IMR-90 (cell line): Measurements from ENCODE around the gene TMEM61. TPM values are rescaled to one million over a fixed set of nuclear protein-coding genes. Genes with fewer than 3 reads are reported as not detected.

Experiments used
- ATAC-seq: fragments of 200-7000 bp; cut with Tn5 transposase; 2 replicates; pipeline ENCODE4 v1.9.1; 2020; ENCODE audit warnings: low read depth, mild to moderate bottlenecking, moderate library complexity
- BruUV-seq: library from RNA; stranded (reverse); fragments of 400-500 nt; replicated peaks from 2 replicates; lab custom pipeline; 2021; lab: Mats Ljungman, UMichigan
- CTCF ChIA-PET: fragments of 300-600 bp; formaldehyde crosslinking; extraction: SDS; loops from one replicate; lab custom pipeline; 2021; ENCODE audit warnings: antibody characterized with exemption; lab: Yijun Ruan, JAX
- POLR2A ChIA-PET: fragments of 300-600 bp; sonication (Branson Sonifier 250); formaldehyde crosslinking; loops from one replicate; lab custom pipeline; 2022; ENCODE audit warnings: antibody characterized with exemption; ENCODE audit not compliant: unreplicated experiment; lab: Charles Lee
- DNase-seq: peaks from one replicate; pipeline ENCODE4 v3.0.0; 2013
- H2AFZ ChIP-seq: replicated peaks from 2 replicates; pipeline ENCODE3; 2013; ENCODE audit warnings: low read length, mild to moderate bottlenecking; ENCODE audit not compliant: poor library complexity
- H2AK5ac ChIP-seq: 2 replicates; pipeline ENCODE4 v1.6.1; 2013; ENCODE audit warnings: low read depth, low read length, inconsistent platforms
- H2AK9ac ChIP-seq: replicated peaks from 2 replicates; pipeline ENCODE3; 2013; ENCODE audit warnings: mild to moderate bottlenecking, low read depth, low read length, moderate library complexity; ENCODE audit not compliant: poor library complexity
- H2BK120ac ChIP-seq: 2 replicates; pipeline ENCODE4 v1.6.1; 2013; ENCODE audit warnings: low read depth, low read length, inconsistent platforms
- H2BK15ac ChIP-seq: 3 replicates; pipeline ENCODE4 v1.6.1; 2013; ENCODE audit warnings: low read depth, low read length, inconsistent platforms
- H2BK20ac ChIP-seq: 2 replicates; pipeline ENCODE4 v1.6.1; 2013; ENCODE audit warnings: low read depth, mild to moderate bottlenecking, inconsistent platforms, low read length, moderate library complexity
- H2BK5ac ChIP-seq: 2 replicates; pipeline ENCODE4 v1.6.1; 2013; ENCODE audit warnings: mild to moderate bottlenecking, low read depth, low read length, inconsistent platforms; ENCODE audit not compliant: poor library complexity, severe bottlenecking
- H3K14ac ChIP-seq: replicated peaks from 2 replicates; pipeline ENCODE4 v1.6.1; 2013; ENCODE audit warnings: low read depth, low read length, inconsistent platforms
- H3K18ac ChIP-seq: 2 replicates; pipeline ENCODE4 v1.6.1; 2013; ENCODE audit warnings: low read depth, low read length, control low read depth
- H3K23ac ChIP-seq: 2 replicates; pipeline ENCODE4 v1.6.1; 2013; ENCODE audit warnings: low read depth, low read length, inconsistent platforms
- H3K27ac ChIP-seq: 2 replicates; pipeline ENCODE4 v1.5.1; 2013; ENCODE audit warnings: mild to moderate bottlenecking, control low read depth, low read length; ENCODE audit not compliant: insufficient read depth
- H3K27me3 ChIP-seq: 2 replicates; pipeline ENCODE4 v1.6.1; 2013; ENCODE audit warnings: low read length; ENCODE audit not compliant: control insufficient read depth, insufficient read depth
- H3K36me3 ChIP-seq: 2 replicates; pipeline ENCODE4 v1.6.1; 2013; ENCODE audit warnings: low read length, mixed read lengths; ENCODE audit not compliant: control insufficient read depth, insufficient read depth
- H3K4ac ChIP-seq: 2 replicates; pipeline ENCODE4 v1.6.1; 2013; ENCODE audit warnings: low read depth, low read length, inconsistent platforms
- H3K4me1 ChIP-seq: 2 replicates; pipeline ENCODE4 v1.6.1; 2013; ENCODE audit warnings: low read length, mixed read lengths; ENCODE audit not compliant: control insufficient read depth, insufficient read depth
- H3K4me2 ChIP-seq: 2 replicates; pipeline ENCODE4 v1.6.1; 2013; ENCODE audit warnings: low read depth, mild to moderate bottlenecking, control low read depth, low read length, moderate library complexity
- H3K4me3 ChIP-seq: 2 replicates; pipeline ENCODE4 v1.5.1; 2013; ENCODE audit warnings: low read depth, mild to moderate bottlenecking, control low read depth, low read length, moderate library complexity; ENCODE audit not compliant: insufficient read depth
- H3K56ac ChIP-seq: 2 replicates; pipeline ENCODE4 v1.6.1; 2013; ENCODE audit warnings: low read length, inconsistent platforms; ENCODE audit not compliant: insufficient read depth; ENCODE audit errors: extremely low read depth
- H3K79me1 ChIP-seq, 2 experiments: 2 replicates each; pipeline ENCODE4 v1.6.1; 2013; ENCODE audit warnings: low read length in 2 of 2, inconsistent platforms in 1 of 2, low read depth in 1 of 2
- H3K9ac ChIP-seq: 2 replicates; pipeline ENCODE4 v1.6.1; 2013; ENCODE audit warnings: low read depth, low read length, control low read depth
- H3K9me1 ChIP-seq: 2 replicates; pipeline ENCODE4 v1.6.1; 2013; ENCODE audit warnings: low read length, inconsistent platforms; ENCODE audit not compliant: insufficient read depth
- H3K9me3 ChIP-seq: 2 replicates; pipeline ENCODE4 v1.6.1; 2013; ENCODE audit warnings: low read length; ENCODE audit not compliant: control insufficient read depth, insufficient read depth
- H4K20me1 ChIP-seq: 2 replicates; pipeline ENCODE4 v1.6.1; 2013; ENCODE audit warnings: low read length, inconsistent platforms; ENCODE audit not compliant: insufficient read depth
- H4K5ac ChIP-seq: 2 replicates; pipeline ENCODE4 v1.6.1; 2013; ENCODE audit warnings: mild to moderate bottlenecking, low read depth, low read length, control low read depth
- H4K8ac ChIP-seq, 2 experiments: 2 replicates each; pipeline ENCODE4 v1.6.1; 2013; ENCODE audit warnings: low read depth in 2 of 2, low read length in 2 of 2, control low read depth in 1 of 2, inconsistent platforms in 1 of 2
- H4K91ac ChIP-seq: 2 replicates; pipeline ENCODE4 v1.6.1; 2013; ENCODE audit warnings: low read depth, low read length, inconsistent platforms; ENCODE audit not compliant: insufficient read depth
- BHLHE40 ChIP-seq: fragments of 150-350 bp; IDR thresholded peaks from 2 replicates; pipeline ENCODE4 v1.6.1; 2016; ENCODE audit warnings: mild to moderate bottlenecking, low read depth, low read length
- CEBPB ChIP-seq: IDR thresholded peaks from 2 replicates; pipeline ENCODE4 v1.6.1; 2012; ENCODE audit warnings: low read depth, low read length, improper control_type of control experiment
- CHD1 ChIP-seq: IDR thresholded peaks from 2 replicates; pipeline ENCODE4 v1.6.1; 2012; ENCODE audit warnings: low read depth, low read length, improper control_type of control experiment
- CTCF ChIP-seq: conservative IDR thresholded peaks from 2 replicates; pipeline ENCODE4 v1.5.1; 2012; ENCODE audit warnings: mild to moderate bottlenecking, low read depth, low read length, improper control_type of control experiment
- ELK1 ChIP-seq: fragments of 150-350 bp; IDR thresholded peaks from 2 replicates; pipeline ENCODE4 v1.6.1; 2016; ENCODE audit warnings: low read depth, mild to moderate bottlenecking, low read length, moderate library complexity, borderline replicate concordance
- FOS ChIP-seq: fragments of 150-350 bp; IDR thresholded peaks from 2 replicates; pipeline ENCODE4 v1.6.1; 2016; ENCODE audit warnings: low read depth, low read length
- MAFK ChIP-seq: IDR thresholded peaks from 2 replicates; pipeline ENCODE4 v1.6.1; 2012; ENCODE audit warnings: low read depth, low read length, improper control_type of control experiment
- MAZ ChIP-seq: IDR thresholded peaks from 2 replicates; pipeline ENCODE4 v1.6.1; 2012; ENCODE audit warnings: low read depth, mild to moderate bottlenecking, low read length, improper control_type of control experiment, moderate library complexity, borderline replicate concordance
- MXI1 ChIP-seq: IDR thresholded peaks from 2 replicates; pipeline ENCODE4 v1.6.1; 2012; ENCODE audit warnings: low read depth, mild to moderate bottlenecking, low read length, moderate library complexity, borderline replicate concordance
- NFE2L2 ChIP-seq: fragments of 150-350 bp; IDR thresholded peaks from 2 replicates; pipeline ENCODE4 v1.6.1; 2016; ENCODE audit warnings: low read depth, mild to moderate bottlenecking, low read length
- POLR2A ChIP-seq: IDR thresholded peaks from 2 replicates; pipeline ENCODE4 v1.6.1; 2012; ENCODE audit warnings: mild to moderate bottlenecking, low read depth, low read length
- RAD21 ChIP-seq: IDR thresholded peaks from 2 replicates; pipeline ENCODE4 v1.6.1; 2012; ENCODE audit warnings: low read length, improper control_type of control experiment
- RCOR1 ChIP-seq: IDR thresholded peaks from 2 replicates; pipeline ENCODE4 v1.6.1; 2012; ENCODE audit warnings: mild to moderate bottlenecking, low read length, improper control_type of control experiment; ENCODE audit not compliant: insufficient replicate concordance
- RFX5 ChIP-seq: IDR thresholded peaks from 2 replicates; pipeline ENCODE4 v1.8.0; 2012; ENCODE audit warnings: low read depth, mild to moderate bottlenecking, low read length, moderate library complexity
- SMC3 ChIP-seq: fragments of 150-350 bp; IDR thresholded peaks from 2 replicates; pipeline ENCODE4 v1.6.1; 2016; ENCODE audit warnings: low read depth, mild to moderate bottlenecking, antibody characterized with exemption, low read length, moderate library complexity
- USF2 ChIP-seq: fragments of 150-350 bp; IDR thresholded peaks from 2 replicates; pipeline ENCODE4 v1.6.1; 2017; ENCODE audit warnings: mild to moderate bottlenecking, antibody characterized with exemption, low read length, low read depth
- WGBS, 2 experiments: methylation state at CpG; one replicate each; pipeline versions ENCODE4 v1.1.5 to v1.1.7; 2013; ENCODE audit warnings: missing lambda C conversion rate in 2 of 2; ENCODE audit not compliant: insufficient read length in 1 of 2; ENCODE audit errors: extremely low coverage in 2 of 2; 5-methylcytosine and 5-hydroxymethylcytosine counted together
- dilution Hi-C: fragments of 300-500 bp; cut with HindIII; formaldehyde crosslinking; loops from one replicate; pipeline ENCODE4 v1.14.3; 2018; ENCODE audit warnings: low sequenced_read_pairs; ENCODE audit not compliant: unreplicated experiment
- in situ Hi-C: fragments of 300-500 bp; cut with MboI; formaldehyde crosslinking; loops from 3 replicates; pipeline ENCODE4 v1.14.3; 2019; ENCODE audit warnings: low sequenced_read_pairs, inconsistent platforms, mixed read lengths
- intact Hi-C: fragments of 100-400 bp; cut with micrococcal nuclease; formaldehyde crosslinking; loops from 2 replicates; pipeline ENCODE4 v1.10.0; 2022
- polyA plus RNA-seq, 3 experiments: library from polyadenylated mRNA; depleted of rRNA; stranded (reverse); fragments of >200 nt; gene quantifications; 2 replicates each; pipeline ENCODE4 v1.2.3, GENCODE V29; 2012; ENCODE audit warnings: low replicate concordance in 1 of 3
- total RNA-seq: library from RNA; depleted of rRNA; stranded (reverse); fragments of >200 nt; gene quantifications from 2 replicates; pipeline ENCODE4 v1.2.3, GENCODE V29; 2012

The TMEM61 gene
- total and polyA plus RNA-seq, 2 of the 4 experiments (the other 2 are of a cell fraction): not detected

GRCh38 chr1:55034476-55035133, 54.2 kb downstream of the TMEM61 start:
- BruUV-seq: no TSS peak
- H2AK9ac ChIP-seq: no peak overlapping the region
- intact Hi-C loops (no loop called here), dilution Hi-C loops (no loop called here), in situ Hi-C loops (no loop called here)
- peaks cover 73% of the 10 kb centered on the region for H3K27me3 ChIP-seq
- H2AFZ ChIP-seq: peak overlapping the region; percentile 43
- no peak overlapping the region for H3K4ac ChIP-seq
- no peaks in the 10 kb centered on the region for H3K79me1 ChIP-seq
- peaks cover 3% of the 10 kb centered on the region; the same call in 1 of the 2 replicates for H3K9me1 ChIP-seq
- H4K8ac ChIP-seq: no peak overlapping the region
- no peaks in the 10 kb centered on the region for H3K36me3 ChIP-seq
- ChIA-PET POLR2A (no interaction called here), CTCF (no interaction called here)
- no peak overlapping the region for H4K5ac ChIP-seq
- no peak overlapping the region for H2BK120ac ChIP-seq
- H3K4me2 ChIP-seq: no peak overlapping the region
- H3K56ac ChIP-seq: no peak overlapping the region
- H3K23ac ChIP-seq: no peak overlapping the region
- no peak overlapping the region for H3K18ac ChIP-seq
- H3K14ac ChIP-seq: no peak overlapping the region
- DNase-seq (no peak), ATAC-seq (no peak)
- H2BK5ac ChIP-seq: no peak overlapping the region
- 0 out of 2 replicates have a peak, but pooled peaks cover 4% of the 10 kb centered on the region for H4K20me1 ChIP-seq
- H3K4me3 ChIP-seq: no peak overlapping the region
- H2BK15ac ChIP-seq: no peak overlapping the region
- H3K9ac ChIP-seq: no peak overlapping the region
- no peak overlapping the region for H3K27ac ChIP-seq
- H2BK20ac ChIP-seq: no peak overlapping the region
- H3K4me1 ChIP-seq: no peaks in the 10 kb centered on the region
- no peak overlapping the region for H2AK5ac ChIP-seq
- no peak overlapping the region for H4K91ac ChIP-seq
- no peaks in the 10 kb centered on the region for H3K9me3 ChIP-seq
- WGBS, 2 experiments: no CpG with 5 or more reads among the region's 6 CpGs
- TF ChIP-seq NFE2L2: no peak
- TF ChIP-seq ELK1: no peak
- TF ChIP-seq RFX5: no peak
- no peak for TF ChIP-seq SMC3
- no peak for TF ChIP-seq POLR2A
- no peak for TF ChIP-seq CTCF
- no peak for TF ChIP-seq USF2
- TF ChIP-seq CHD1: no peak
- TF ChIP-seq MXI1: no peak
- no peak for TF ChIP-seq MAZ
- no peak for TF ChIP-seq CEBPB
- no peak for TF ChIP-seq FOS
- no peak for TF ChIP-seq RAD21
- no peak for TF ChIP-seq BHLHE40
- no peak for TF ChIP-seq MAFK
- no peak for TF ChIP-seq RCOR1
